Activated CD8-positive, alpha-beta memory T cell treated with anti-CD3 and anti-CD28 coated beads for 1 hour (primary cell): Measurements from ENCODE around the gene DUSP22.

Source experiments
- DNase-seq, 2 donors: peaks; one replicate each; pipeline ENCODE4 v3.0.0-alpha.2; 2020; ENCODE audit warnings: low read depth in 1 of 2; ENCODE audit errors: extremely low read depth in 1 of 2

DUSP22 gene

DNA sequence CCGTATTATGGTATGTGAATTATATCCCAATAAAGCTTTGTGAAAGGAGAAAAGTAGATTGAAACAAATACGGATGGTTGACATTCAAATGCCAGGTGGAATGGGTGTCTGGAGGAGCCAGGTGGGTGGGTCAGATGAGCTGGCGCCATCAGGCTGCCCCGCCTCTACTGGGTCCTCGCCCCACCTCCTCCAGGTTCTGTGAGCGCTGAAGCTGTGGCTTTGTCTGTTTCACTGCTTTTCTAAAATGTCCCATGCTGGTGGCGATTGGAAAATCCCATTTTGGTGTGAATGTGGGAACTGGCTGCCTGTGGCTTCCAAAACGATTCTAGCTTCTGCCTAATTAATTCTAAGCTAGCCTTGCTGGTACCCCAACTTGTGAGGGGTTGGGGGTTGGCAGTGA is 16.5 kb downstream of the DUSP22 start:
- DNase-seq = no peak

DNA sequence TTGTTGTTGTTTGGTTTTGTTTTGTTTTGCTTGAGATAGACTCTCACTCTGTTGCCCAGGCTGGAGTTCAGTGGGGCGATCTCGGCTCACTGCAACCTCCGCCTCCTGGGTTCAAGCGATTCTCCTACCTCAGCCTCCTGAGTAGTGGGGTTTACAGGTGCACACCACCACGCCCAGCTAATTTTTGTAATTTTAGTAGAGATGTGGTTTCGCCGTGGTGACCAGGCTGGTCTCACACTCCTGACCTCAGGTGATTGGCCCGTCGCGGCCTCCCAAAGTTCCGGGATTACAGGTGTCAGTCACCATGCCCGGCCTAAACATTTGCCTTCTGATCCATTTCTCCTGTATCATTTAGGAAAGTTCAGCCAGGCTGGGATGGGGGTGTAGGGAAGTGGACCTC is 17.7 kb downstream of the DUSP22 start:
- DNase-seq = no peak

DNA sequence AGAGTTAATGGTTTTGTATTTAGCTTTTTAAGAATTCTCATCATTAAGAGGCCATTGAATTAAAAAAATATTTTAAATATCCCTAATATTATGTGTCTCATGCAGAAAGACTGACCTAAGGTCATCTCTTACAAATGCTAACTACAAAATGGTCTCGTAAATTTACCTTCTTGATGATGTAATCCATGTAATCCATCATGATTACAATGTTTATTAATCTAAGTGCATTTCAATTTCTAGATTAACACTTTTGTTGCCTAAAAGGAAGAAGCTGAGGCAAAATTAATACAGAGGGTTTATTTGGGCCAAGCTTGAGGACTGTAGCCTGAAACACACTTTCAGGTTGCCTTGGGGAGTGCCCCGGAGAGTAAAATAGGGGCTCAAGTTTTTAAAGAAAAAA is 18.4 kb downstream of the DUSP22 start:
- no peak for DNase-seq

DNA sequence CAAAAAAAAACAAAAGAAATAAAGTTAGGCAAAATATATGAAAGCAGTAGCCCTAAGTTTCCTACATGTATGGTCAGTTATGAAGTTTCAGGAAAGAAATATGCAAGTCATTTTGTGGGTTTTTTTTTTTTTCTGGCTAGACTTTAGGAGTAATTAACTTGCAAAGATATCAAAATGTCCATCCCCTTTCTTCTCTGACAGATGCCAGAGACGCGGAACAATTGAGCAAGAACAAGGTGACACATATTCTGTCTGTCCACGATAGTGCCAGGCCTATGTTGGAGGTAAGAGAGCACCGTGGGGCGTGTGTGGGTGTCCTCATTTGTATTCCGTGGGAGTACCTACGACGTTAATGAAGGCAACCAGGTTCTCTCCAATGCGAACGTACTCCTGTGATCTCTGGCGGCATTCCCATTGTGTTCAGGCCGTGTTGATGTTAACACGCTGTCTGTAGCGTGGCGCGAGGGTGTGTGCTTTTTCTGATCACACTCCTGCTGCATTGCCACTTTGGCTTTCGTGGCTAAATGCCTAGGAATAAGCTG is 19.5 kb downstream of the DUSP22 start:
- DNase-seq = no peak

DNA sequence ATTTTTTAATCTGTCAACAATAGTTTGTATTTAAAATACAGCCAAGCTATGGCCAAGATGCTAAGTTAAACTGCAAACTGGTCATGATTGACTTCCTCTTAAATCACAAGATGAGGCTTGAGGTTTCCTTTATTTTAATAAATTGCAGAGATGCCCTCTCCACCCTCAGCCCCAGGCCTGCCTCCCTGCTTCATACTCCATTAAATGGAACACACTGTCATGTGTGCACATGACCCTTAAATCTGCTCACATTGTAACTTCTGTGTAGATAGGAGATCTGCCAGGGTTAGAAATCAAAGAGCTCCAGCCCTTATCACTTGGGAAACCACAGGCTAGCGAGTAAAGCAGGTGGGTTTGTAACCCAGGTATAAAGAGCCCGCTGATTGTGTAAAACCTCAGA is 20.8 kb downstream of the DUSP22 start:
- no peak for DNase-seq

DNA sequence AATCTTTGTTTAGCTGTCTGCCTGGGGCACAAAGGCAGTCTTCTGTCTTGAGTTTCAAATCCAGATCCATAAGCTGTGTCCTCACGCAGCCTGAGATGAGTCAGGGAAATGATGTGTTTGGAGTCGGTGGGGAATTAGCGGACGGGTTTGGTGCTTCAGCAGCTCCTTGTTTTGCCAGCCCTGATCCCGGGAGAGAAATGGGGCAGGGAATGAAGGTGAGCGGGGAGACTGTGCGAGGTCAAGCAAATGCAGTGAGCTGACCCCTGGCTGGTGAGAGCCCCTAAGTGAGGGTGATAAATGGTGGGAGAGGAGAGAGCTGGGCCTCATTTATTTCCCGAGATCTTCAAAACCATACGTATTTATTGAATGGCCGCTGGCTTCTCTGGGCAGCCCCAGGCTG is 21.6 kb downstream of the DUSP22 start:
- no peak for DNase-seq

DNA sequence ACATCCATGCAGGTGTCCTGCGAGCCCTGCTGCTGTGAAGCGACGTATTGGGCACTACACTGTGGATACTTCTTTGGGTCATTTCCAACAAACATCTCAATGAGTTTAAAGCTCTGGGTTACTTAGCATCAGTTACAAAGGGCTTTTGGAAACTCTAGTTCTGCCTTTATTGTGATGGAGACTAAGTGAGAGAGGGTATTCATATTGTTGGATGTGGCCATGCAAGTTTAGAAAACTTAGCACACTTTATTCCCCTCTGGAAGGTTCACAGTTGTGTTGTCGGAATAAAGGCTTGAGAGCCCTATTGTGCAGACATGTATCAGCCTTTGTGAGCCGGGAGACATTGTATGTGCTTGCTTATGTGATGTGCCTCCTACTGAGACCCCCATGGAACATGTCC is 22.1 kb downstream of the DUSP22 start:
- DNase-seq = no peak

DNA sequence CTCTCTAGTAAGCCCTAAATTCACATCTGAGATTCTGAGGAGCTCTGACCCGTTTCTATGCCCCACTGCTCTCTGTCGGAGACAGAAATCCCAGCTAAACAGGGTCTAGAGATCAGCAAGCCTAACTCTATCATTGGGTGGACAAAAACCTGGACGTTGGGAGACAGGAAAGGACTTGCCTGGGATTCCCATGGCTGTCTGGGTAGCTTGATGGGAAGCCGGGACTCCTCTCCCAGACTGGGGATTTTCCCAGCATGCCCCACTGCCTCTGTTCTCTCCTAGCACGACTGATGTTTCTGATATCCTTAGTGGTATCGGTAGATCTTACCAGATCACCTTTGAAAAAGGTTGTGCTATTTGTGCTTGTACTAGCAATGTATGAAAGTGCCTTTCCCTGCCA is 22.9 kb downstream of the DUSP22 start:
- no peak for DNase-seq

DNA sequence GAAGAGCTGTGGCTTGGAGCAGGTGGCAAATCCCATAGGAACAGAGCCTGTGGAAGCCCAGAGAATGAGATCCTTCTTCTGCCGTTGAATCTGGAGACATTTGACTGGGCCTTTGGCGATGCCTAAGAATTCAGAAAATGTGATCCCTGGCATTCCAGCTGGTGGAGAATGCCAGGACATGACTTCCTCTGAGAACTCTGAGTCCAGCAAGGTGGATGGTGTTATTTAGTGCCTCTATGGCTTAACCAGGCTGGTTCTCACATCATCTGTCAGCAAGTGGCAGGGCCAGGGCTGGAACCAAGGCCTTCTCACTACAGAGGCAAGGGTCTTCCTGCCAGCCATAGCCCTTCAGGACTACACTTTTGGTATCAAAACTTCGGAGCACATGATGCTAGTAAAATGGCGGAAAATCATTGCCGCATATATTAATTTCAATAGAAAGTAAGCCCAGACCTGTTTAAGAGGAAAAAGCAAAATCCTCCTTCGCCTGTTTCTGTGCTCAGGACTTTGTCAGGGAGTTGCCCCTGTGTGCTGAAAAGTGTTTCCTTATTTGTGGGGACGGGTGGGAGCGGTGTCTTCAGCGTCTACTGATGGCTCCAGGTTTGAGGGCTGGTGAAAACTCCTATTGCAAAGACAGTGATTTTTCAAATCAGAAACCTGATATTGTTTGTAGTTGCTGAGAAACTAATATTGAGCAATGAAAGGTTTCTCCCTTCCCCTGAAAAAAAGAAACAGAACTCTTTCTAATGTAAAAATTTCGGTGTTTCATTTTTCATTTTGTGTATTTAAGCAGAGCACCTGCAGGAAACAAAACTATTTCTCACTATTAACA is 23.9 kb downstream of the DUSP22 start:
- no peak for DNase-seq

DNA sequence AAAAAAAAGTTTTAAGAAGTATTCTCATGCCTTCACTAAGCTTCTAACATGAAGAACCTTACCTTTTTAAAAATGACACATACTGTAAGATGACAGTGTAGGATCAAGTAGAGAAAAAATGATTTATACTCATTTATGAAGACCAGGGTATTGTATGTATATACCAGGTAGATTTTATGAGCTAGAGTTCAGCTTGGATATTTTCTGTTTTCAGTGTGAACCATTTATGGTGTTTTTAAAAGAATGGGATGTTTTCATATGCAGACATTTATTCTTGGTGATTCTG is 24.4 kb downstream of the DUSP22 start:
- no peak for DNase-seq

DNA sequence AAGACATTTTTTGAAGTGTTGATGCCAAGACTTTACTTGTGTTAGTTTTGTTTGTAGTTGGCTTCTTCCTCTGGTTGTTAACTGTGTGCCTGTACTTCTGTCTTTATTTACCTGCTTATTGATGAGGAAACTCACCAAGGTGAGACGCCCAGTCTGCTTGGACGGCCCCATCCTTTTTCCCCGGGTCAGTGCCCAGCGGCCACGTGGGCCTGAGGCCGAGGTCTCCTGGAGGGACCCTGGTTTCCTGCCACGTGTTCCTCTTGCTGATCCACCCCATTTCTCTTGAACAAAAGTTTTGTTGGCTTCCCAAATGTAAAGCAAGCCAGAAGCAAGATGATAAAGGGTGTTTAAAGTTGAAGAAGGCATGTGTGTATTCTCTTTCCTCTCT is 24.8 kb downstream of the DUSP22 start:
- DNase-seq = no peak

DNA sequence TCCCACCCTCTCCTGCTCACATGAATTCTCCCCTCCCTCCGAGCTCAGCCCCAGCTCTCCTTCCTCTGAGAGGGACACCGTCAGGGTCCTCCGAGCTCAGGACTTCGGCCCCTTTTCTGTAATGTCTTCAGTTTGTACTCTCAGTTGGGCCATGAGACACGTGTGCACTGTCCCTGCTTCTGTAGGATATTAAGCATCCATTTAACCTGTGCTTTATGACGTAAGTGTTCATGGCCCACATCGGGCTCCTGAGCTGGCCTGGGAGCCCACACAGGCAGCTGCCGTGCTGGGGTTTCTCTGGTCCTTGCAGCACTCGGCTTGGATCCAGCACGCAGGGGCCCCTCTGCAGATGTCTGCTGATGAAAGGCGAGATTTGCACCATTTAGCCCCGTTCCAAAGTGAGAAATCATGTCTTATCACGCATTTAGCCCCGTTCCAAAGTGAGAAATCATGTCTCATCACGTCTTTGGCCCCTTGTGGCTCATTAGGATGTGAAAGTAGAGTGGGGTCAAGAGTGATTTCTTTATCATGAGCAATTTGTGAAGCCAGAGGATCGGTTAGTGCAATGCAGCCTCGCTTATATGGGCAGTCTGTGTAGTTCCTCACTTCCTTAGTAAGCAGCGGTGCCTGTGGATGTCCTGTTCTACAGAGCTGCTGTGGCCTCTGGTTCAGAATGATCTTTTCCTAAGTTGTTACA is 25.3 kb downstream of the DUSP22 start:
- DNase-seq = no peak

DNA sequence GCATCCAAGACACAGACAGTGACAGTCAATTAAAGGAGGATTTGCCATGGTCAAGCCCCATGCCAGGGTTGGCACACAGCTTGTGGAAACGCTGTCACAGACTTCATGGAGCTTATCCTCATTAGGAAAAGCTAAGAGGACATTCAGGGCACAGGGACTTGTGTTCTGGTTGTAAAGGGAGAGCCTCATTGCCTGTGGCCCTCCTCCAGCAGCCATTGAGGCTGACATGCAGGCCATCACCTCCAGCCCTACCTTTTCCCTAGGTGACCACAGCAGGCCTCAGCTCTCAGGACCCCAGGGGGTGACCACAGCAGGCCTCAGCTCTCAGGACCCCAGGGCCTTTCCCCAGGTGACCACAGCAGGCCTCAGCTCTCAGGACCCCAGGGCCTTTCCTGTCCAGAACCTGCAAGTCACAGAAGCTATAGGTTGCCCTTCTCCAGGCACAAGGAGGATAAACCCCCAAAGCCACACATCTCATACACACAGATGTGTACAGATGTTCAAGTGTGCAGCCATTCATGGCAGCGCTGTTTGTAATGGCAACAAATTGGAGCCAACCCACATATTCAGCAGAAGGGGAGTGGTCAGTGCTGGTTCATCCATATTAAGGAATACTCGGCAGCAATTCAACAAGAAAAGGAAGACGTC is 26.1 kb downstream of the DUSP22 start:
- DNase-seq = no peak

DNA sequence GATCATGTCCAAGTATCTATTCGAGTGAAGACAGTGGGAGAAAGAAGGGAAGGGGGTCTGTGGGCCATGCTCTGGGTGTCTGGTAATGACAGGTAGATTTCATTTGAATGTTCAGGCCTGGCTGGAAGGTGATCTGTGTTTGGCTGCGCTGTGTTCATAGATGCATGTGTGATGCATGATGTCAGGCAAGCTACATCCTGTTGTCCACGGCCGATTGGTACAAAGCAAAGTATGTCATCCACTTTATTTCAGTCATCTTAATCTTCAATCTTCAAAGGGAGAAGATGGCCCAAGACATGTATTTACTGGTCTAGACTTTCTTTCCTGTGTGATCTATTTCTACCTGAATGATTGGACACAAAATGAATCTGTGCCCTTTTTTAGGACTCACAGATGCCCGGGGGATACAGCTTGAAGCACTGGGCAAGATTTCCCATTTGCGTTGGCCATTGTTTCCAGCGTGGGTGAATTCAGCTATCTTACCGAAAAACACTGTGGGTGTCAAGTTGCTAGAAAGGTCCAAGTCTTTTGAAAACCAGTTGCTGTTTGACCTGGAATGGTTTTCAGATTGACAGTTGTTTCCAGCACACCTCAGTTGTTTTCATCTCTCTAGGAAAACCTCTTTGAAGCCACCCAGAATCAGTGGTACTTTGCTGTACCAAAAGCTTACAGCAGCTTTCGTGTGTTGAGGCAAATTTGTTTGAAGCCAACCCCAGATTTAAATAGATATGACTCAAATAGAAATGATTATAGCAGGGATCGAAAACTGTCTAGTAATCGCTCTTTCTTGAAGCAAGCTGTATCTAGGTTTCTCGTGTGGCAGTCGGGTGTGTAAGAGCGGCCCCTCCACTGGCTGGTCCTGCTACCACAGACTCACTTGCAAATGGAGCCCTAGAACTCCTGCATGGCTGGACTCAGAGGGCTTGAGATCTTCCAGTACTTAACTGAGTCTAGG is 27.2 kb downstream of the DUSP22 start:
- no peak for DNase-seq

DNA sequence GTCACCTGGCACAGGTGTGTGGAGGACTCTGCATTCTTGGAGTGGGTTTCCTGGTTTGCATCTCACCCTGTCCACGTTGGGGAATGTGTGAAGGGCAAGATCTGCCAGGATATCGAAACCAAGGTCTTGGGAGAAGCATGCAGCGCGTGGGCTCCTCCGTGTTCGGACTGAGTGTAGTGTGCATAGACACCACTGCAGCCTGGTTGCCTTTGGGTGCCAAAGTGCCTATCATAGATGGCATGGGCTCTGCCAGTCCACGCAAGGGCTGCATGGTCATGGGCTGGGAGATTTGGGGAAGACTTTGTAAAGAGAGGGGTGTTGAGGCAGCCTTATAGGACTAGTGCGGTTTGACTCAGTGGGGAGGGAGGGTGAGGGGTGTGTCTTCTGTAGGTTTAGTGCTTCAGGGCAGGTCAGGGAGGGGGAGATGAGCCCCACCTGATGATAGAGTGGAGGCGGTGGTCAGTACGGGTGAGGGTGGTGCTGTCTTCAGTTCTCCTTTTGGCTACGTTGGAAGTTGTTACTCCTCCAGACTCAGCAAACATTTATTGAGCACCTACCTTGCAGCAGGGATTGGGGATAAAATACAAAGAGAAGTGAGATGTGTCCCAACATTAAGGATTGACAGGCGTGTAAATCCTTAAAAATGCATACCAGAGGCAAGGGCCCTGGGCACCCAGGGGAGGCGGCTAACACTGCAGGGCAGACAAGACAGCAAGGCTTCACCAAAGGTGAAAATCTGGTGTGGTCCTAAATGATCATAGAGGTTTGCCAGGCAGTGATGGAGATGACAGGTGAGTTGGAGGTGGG is 28.3 kb downstream of the DUSP22 start:
- no peak for DNase-seq

DNA sequence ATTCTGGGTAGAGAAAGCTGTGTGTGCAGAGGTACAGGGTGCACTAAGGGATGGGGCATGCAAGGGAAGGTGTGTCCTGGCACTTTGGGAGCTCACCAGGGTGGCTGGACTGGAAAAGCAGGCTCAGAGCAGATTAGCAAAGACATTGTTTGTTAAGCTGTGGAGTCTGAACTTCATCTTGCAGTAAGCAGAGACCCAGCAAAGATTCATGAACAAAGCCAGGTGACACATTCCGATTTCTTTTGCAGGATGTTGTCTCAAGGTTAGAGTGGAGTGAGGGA is 28.8 kb downstream of the DUSP22 start:
- no peak for DNase-seq

DNA sequence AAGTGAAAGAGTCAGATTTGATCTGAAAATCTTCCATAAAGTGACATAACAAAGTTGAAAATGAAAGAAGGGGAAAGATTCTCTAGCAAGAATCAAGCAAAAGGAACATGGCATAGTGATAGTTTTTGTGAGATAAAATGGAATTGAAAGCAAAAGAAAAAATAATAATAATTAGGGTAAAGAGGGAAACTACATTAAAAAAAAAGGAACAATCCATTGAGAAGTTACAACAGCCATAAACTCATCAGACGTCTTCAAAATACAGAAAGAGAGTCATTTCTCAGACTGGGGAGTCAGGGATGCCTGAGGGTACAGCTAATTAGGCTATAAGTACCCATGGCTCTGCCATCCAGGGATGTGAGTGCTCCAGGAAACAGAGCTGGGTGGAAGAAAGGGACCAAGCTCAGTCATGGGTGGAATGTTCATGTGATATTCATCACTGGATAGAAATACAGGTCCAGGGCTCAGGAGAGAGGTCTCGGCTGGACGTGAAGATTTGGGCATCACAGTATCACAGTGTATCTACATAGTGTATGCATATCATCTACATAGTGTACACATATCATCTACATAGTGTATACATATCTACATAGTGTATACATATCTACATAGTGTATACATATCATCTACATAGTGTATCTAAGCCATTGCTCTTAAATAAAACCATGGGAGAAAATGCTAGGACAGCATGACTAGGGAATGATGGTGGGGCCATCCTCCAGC is 29.4 kb downstream of the DUSP22 start:
- DNase-seq = no peak

DNA sequence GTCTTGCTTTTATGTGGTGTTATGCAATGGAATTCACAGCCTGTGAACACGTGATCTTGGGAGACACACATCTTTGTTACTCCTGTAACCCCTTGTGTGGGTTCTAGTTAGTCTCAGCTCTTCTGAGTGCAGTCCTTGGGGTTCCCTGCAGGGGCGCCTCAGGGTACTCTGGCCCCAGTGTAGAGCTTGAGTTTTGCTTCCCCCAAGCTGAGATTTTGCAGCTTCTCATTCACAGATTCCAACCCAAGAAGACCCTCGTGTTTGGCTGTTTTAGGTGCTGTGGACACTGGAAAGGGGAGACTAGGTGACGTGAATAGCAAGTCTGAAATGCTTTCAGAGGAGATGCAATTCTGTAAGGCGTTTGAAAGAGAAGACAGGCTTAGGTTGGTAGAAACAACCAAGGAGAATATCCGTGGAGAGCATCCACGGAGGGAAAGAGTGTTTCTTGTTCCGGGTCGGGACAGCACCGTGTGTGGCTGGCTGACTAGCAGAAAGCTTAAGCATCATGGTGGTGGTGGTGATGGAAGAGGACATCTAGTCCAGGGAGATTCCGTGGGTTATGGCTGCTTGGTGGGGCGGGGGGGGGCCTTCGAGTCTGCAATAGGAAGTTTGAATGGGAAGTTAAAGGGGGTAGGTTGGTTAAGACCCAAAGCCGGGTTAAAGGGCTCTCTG is 30.1 kb downstream of the DUSP22 start:
- DNase-seq = no peak
